Measurements from ENCODE around the gene GNE.
"Not testable (repeated sequence)": the region's sequence is repeated elsewhere in the genome, so short reads cannot be mapped to it uniquely, and the experiment has no call there.

GNE gene

GRCh38 chr9:36190388-36191289 lies 67.6 kb downstream of the GNE start, which contains the start of gene CLTA:
Gene CLTA, plus strand, starts transcription at chr9:36190921. Its CDS starts 136 bp downstream, at chr9:36191057.
- H3K27me3 ChIP-seq (ENCODE audit: control insufficient read depth in 1 of 2, insufficient read depth in 2 of 2, low read length in 2 of 2): no peaks in the 10 kb centered on the region
- H3K9ac ChIP-seq (ENCODE audit: low read length in 2 of 2): peak within 1 kb of the TSS; percentile 87
- H3K9me3 ChIP-seq (ENCODE audit: control insufficient read depth in 2 of 2, low read length in 2 of 2): no peaks in the 10 kb centered on the region
- peak within 1 kb of the TSS; percentile 88 for H3K27ac ChIP-seq (ENCODE audit: low read length)
- peaks cover 21% of the 10 kb centered on the region for H3K4me1 ChIP-seq (ENCODE audit: control insufficient read depth, insufficient read depth, low read length)
- H3K36me3 ChIP-seq (ENCODE audit: control insufficient read depth in 2 of 2, insufficient read depth in 2 of 2, low read length in 2 of 2): no peaks in the 10 kb centered on the region
- H3K4me3 ChIP-seq (ENCODE audit: low read length in 2 of 2): peak within 1 kb of the TSS; percentile 85 to 97

GRCh38 chr9:36189976-36190375 lies 68.3 kb downstream of the GNE start:
- H3K9ac ChIP-seq (ENCODE audit: low read length in 2 of 2): peak overlapping the region; percentile 87
- no peaks in the 10 kb centered on the region for H3K36me3 ChIP-seq (ENCODE audit: control insufficient read depth in 2 of 2, insufficient read depth in 2 of 2, low read length in 2 of 2)
- peaks cover 21% of the 10 kb centered on the region for H3K4me1 ChIP-seq (ENCODE audit: control insufficient read depth, insufficient read depth, low read length)
- no peaks in the 10 kb centered on the region for H3K9me3 ChIP-seq (ENCODE audit: control insufficient read depth in 2 of 2, low read length in 2 of 2)
- H3K27ac ChIP-seq (ENCODE audit: low read length): peak overlapping the region; percentile 88
- H3K27me3 ChIP-seq (ENCODE audit: control insufficient read depth in 1 of 2, insufficient read depth in 2 of 2, low read length in 2 of 2): no peaks in the 10 kb centered on the region
- peak overlapping the region; percentile 85 to 97 for H3K4me3 ChIP-seq (ENCODE audit: low read length in 2 of 2)

GRCh38 chr9:36188212-36188611 lies 70.0 kb downstream of the GNE start:
- H3K9me3 ChIP-seq (ENCODE audit: control insufficient read depth in 2 of 2, low read length in 2 of 2): no peaks in the 10 kb centered on the region
- no peak overlapping the region for H3K4me3 ChIP-seq (ENCODE audit: low read length in 2 of 2)
- no peaks in the 10 kb centered on the region for H3K36me3 ChIP-seq (ENCODE audit: control insufficient read depth in 2 of 2, insufficient read depth in 2 of 2, low read length in 2 of 2)
- H3K4me1 ChIP-seq (ENCODE audit: control insufficient read depth, insufficient read depth, low read length): peaks cover 15% of the 10 kb centered on the region
- no peaks in the 10 kb centered on the region for H3K27me3 ChIP-seq (ENCODE audit: control insufficient read depth in 1 of 2, insufficient read depth in 2 of 2, low read length in 2 of 2)
- H3K9ac ChIP-seq (ENCODE audit: low read length in 2 of 2): no peak overlapping the region
- H3K27ac ChIP-seq (ENCODE audit: low read length): no peak overlapping the region

- H3K4me3 ChIP-seq (ENCODE audit: low read length in 2 of 2): no peak overlapping the region
Measured at GRCh38 chr9:36187414-36187813, 70.8 kb downstream of the GNE start.

GRCh38 chr9:36180243-36180642 lies 78.0 kb downstream of the GNE start:
- not testable (repeated sequence) for H3K27ac ChIP-seq (ENCODE audit: low read length); H3K4me1 ChIP-seq (ENCODE audit: control insufficient read depth, insufficient read depth, low read length); H3K9me3 ChIP-seq (ENCODE audit: control insufficient read depth in 2 of 2, low read length in 2 of 2); H3K9ac ChIP-seq (ENCODE audit: low read length in 2 of 2); H3K4me3 ChIP-seq (ENCODE audit: low read length in 2 of 2); H3K27me3 ChIP-seq (ENCODE audit: control insufficient read depth in 1 of 2, insufficient read depth in 2 of 2, low read length in 2 of 2); H3K36me3 ChIP-seq (ENCODE audit: control insufficient read depth in 2 of 2, insufficient read depth in 2 of 2, low read length in 2 of 2)

More at GRCh38 chr9:36187414-36187813, 70.8 kb downstream of the GNE start:
- Histone ChIP-seq H3K36me3 (ENCODE audit: control insufficient read depth in 2 of 2, insufficient read depth in 2 of 2, low read length in 2 of 2) (no peaks in the 10 kb centered on the region), H3K4me1 (ENCODE audit: control insufficient read depth, insufficient read depth, low read length) (peaks cover 9% of the 10 kb centered on the region), H3K27me3 (ENCODE audit: control insufficient read depth in 1 of 2, insufficient read depth in 2 of 2, low read length in 2 of 2) (no peaks in the 10 kb centered on the region), H3K27ac (ENCODE audit: low read length) (no peak overlapping the region), H3K9me3 (ENCODE audit: control insufficient read depth in 2 of 2, low read length in 2 of 2) (no peaks in the 10 kb centered on the region), H3K9ac (ENCODE audit: low read length in 2 of 2) (no peak overlapping the region)

- H3K27me3 ChIP-seq (ENCODE audit: control insufficient read depth in 1 of 2, insufficient read depth in 2 of 2, low read length in 2 of 2): no peaks in the 10 kb centered on the region
- H3K36me3 ChIP-seq (ENCODE audit: control insufficient read depth in 2 of 2, insufficient read depth in 2 of 2, low read length in 2 of 2): no peaks in the 10 kb centered on the region
- no peaks in the 10 kb centered on the region for H3K9me3 ChIP-seq (ENCODE audit: control insufficient read depth in 2 of 2, low read length in 2 of 2)
- no peaks in the 10 kb centered on the region for H3K4me1 ChIP-seq (ENCODE audit: control insufficient read depth, insufficient read depth, low read length)
- no peak overlapping the region for H3K4me3 ChIP-seq (ENCODE audit: low read length in 2 of 2)
- no peak overlapping the region for H3K27ac ChIP-seq (ENCODE audit: low read length)
- no peak overlapping the region for H3K9ac ChIP-seq (ENCODE audit: low read length in 2 of 2)
Measured at GRCh38 chr9:36177571-36177970, 80.7 kb downstream of the GNE start.

GRCh38 chr9:36176496-36176895 lies 81.8 kb downstream of the GNE start:
- H3K9me3 ChIP-seq (ENCODE audit: control insufficient read depth in 2 of 2, low read length in 2 of 2); H3K9ac ChIP-seq (ENCODE audit: low read length in 2 of 2); H3K27me3 ChIP-seq (ENCODE audit: control insufficient read depth in 1 of 2, insufficient read depth in 2 of 2, low read length in 2 of 2); H3K4me1 ChIP-seq (ENCODE audit: control insufficient read depth, insufficient read depth, low read length); H3K36me3 ChIP-seq (ENCODE audit: control insufficient read depth in 2 of 2, insufficient read depth in 2 of 2, low read length in 2 of 2); H3K27ac ChIP-seq (ENCODE audit: low read length); H3K4me3 ChIP-seq (ENCODE audit: low read length in 2 of 2): not testable (repeated sequence)

- H3K9ac ChIP-seq (ENCODE audit: low read length in 2 of 2); H3K36me3 ChIP-seq (ENCODE audit: control insufficient read depth in 2 of 2, insufficient read depth in 2 of 2, low read length in 2 of 2); H3K4me1 ChIP-seq (ENCODE audit: control insufficient read depth, insufficient read depth, low read length): not testable (repeated sequence)
Measured at GRCh38 chr9:36175209-36175608, 83.0 kb downstream of the GNE start.

GRCh38 chr9:36174731-36175130 lies 83.5 kb downstream of the GNE start:
- no peaks in the 10 kb centered on the region for H3K4me1 ChIP-seq (ENCODE audit: control insufficient read depth, insufficient read depth, low read length)
- H3K9ac ChIP-seq (ENCODE audit: low read length in 2 of 2): no peak overlapping the region

More at GRCh38 chr9:36175209-36175608, 83.0 kb downstream of the GNE start:
- not testable (repeated sequence) for H3K27me3 ChIP-seq (ENCODE audit: control insufficient read depth in 1 of 2, insufficient read depth in 2 of 2, low read length in 2 of 2); H3K4me3 ChIP-seq (ENCODE audit: low read length in 2 of 2); H3K27ac ChIP-seq (ENCODE audit: low read length); H3K9me3 ChIP-seq (ENCODE audit: control insufficient read depth in 2 of 2, low read length in 2 of 2)

GRCh38 chr9:36174271-36174670 lies 84.0 kb downstream of the GNE start:
- H3K27ac ChIP-seq (ENCODE audit: low read length): no peak overlapping the region
- no peak overlapping the region for H3K9ac ChIP-seq (ENCODE audit: low read length in 2 of 2)
- H3K9me3 ChIP-seq (ENCODE audit: control insufficient read depth in 2 of 2, low read length in 2 of 2): no peaks in the 10 kb centered on the region
- no peaks in the 10 kb centered on the region for H3K4me1 ChIP-seq (ENCODE audit: control insufficient read depth, insufficient read depth, low read length)
- H3K27me3 ChIP-seq (ENCODE audit: control insufficient read depth in 1 of 2, insufficient read depth in 2 of 2, low read length in 2 of 2): no peaks in the 10 kb centered on the region
- H3K36me3 ChIP-seq (ENCODE audit: control insufficient read depth in 2 of 2, insufficient read depth in 2 of 2, low read length in 2 of 2): no peaks in the 10 kb centered on the region
- no peak overlapping the region for H3K4me3 ChIP-seq (ENCODE audit: low read length in 2 of 2)

More at GRCh38 chr9:36174731-36175130, 83.5 kb downstream of the GNE start:
- no peak overlapping the region for H3K27ac ChIP-seq (ENCODE audit: low read length)
- no peak overlapping the region for H3K4me3 ChIP-seq (ENCODE audit: low read length in 2 of 2)
- H3K9me3 ChIP-seq (ENCODE audit: control insufficient read depth in 2 of 2, low read length in 2 of 2): no peaks in the 10 kb centered on the region
- H3K36me3 ChIP-seq (ENCODE audit: control insufficient read depth in 2 of 2, insufficient read depth in 2 of 2, low read length in 2 of 2): no peaks in the 10 kb centered on the region
- H3K27me3 ChIP-seq (ENCODE audit: control insufficient read depth in 1 of 2, insufficient read depth in 2 of 2, low read length in 2 of 2): no peaks in the 10 kb centered on the region

- Histone ChIP-seq H3K9ac (ENCODE audit: low read length in 2 of 2) (no peak overlapping the region), H3K4me3 (ENCODE audit: low read length in 2 of 2) (no peak overlapping the region), H3K9me3 (ENCODE audit: control insufficient read depth in 2 of 2, low read length in 2 of 2) (no peaks in the 10 kb centered on the region), H3K4me1 (ENCODE audit: control insufficient read depth, insufficient read depth, low read length) (no peaks in the 10 kb centered on the region), H3K27me3 (ENCODE audit: control insufficient read depth in 1 of 2, insufficient read depth in 2 of 2, low read length in 2 of 2) (no peaks in the 10 kb centered on the region), H3K27ac (ENCODE audit: low read length) (no peak overlapping the region), H3K36me3 (ENCODE audit: control insufficient read depth in 2 of 2, insufficient read depth in 2 of 2, low read length in 2 of 2) (no peaks in the 10 kb centered on the region)
Measured at GRCh38 chr9:36173861-36174260, 84.4 kb downstream of the GNE start.
